A549 (cell line): ENCODE results near the gene KRTAP26-1. TPM values are rescaled to one million over a fixed set of nuclear protein-coding genes. Genes with fewer than 3 reads are reported as not detected.

ENCODE experiments used
- ATAC-seq, 2 experiments: fragments of 200-7000 bp in 1 of 2; fragments of >200 bp in 1 of 2; cut with Nextera tagmentation in 1 of 2; cut with Tn5 transposase in 1 of 2; 3 replicates each; pipeline versions ENCODE4 v1.8.0 to v1.9.1; 2018 to 2020; ENCODE audit warnings: mild to moderate bottlenecking in 1 of 2, moderate library complexity in 1 of 2
- CTCF ChIA-PET: fragments of 300-600 bp; sonication (Branson Sonifier 250); formaldehyde crosslinking; extraction: SDS; loops from one replicate; lab custom pipeline; 2021; ENCODE audit warnings: antibody characterized with exemption, inconsistent platforms; lab: Yijun Ruan, JAX
- POLR2A ChIA-PET: fragments of 350-600 bp; formaldehyde crosslinking; extraction: SDS; loops from one replicate; lab custom pipeline; 2021; ENCODE audit warnings: antibody characterized with exemption, inconsistent platforms; lab: Yijun Ruan, JAX
- DNase-seq, 2 experiments: peaks; one replicate each; pipeline versions ENCODE4 v3.0.0 to v3.0.0-alpha.2; 2011 to 2016; ENCODE audit warnings: low read depth in 1 of 2, low spot score in 1 of 2
- FAIRE-seq: peaks from 2 replicates; lab custom pipeline; 2011; peaks lifted over from hg19 to GRCh38; lab: Jason Lieb, UNC
- H3K27ac ChIP-seq, 2 experiments: fragments of >200 bp; sonication (Bioruptor Twin); formaldehyde crosslinking; 3 replicates each; pipeline ENCODE4 v1.5.1; 2016 to 2017
- H3K4me1 ChIP-seq: fragments of >200 bp; sonication (Bioruptor Twin); formaldehyde crosslinking; 3 replicates; pipeline ENCODE4 v1.6.1; 2016
- H3K4me2 ChIP-seq: fragments of >200 bp; sonication (Bioruptor Twin); formaldehyde crosslinking; 3 replicates; pipeline ENCODE4 v1.6.1; 2016
- H3K4me3 ChIP-seq: fragments of >200 bp; sonication (Bioruptor Twin); formaldehyde crosslinking; 3 replicates; pipeline ENCODE4 v1.5.1; 2016
- H3K9me3 ChIP-seq: fragments of >200 bp; sonication (Bioruptor Twin); formaldehyde crosslinking; 3 replicates; pipeline ENCODE4 v1.6.1; 2016
- BHLHE40 ChIP-seq: IDR thresholded peaks from 2 replicates; pipeline ENCODE4 v1.6.1; 2012; ENCODE audit warnings: low read depth, low read length, inconsistent platforms
- CBX2 ChIP-seq: fragments of 200-600 bp; sonication (generic); IDR thresholded peaks from 2 replicates; pipeline ENCODE4 v1.6.1; 2016; ENCODE audit warnings: low read depth, mild to moderate bottlenecking, borderline replicate concordance
- CEBPB ChIP-seq, 2 experiments: fragments of >200 bp in 1 of 2; sonication (Bioruptor Twin) in 1 of 2; formaldehyde crosslinking in 1 of 2; IDR thresholded peaks; 2 replicates each; pipeline ENCODE4 v1.6.1; 2012 to 2016
- CHD2 ChIP-seq: fragments of 150-350 bp; IDR thresholded peaks from 2 replicates; pipeline ENCODE4 v1.6.1; 2014; ENCODE audit warnings: low read length; ENCODE audit not compliant: partially characterized antibody
- CHD4 ChIP-seq: fragments of 200-600 bp; sonication (generic); IDR thresholded peaks from 2 replicates; pipeline ENCODE4 v1.6.1; 2016; ENCODE audit warnings: antibody characterized with exemption, mild to moderate bottlenecking, borderline replicate concordance
- EHF ChIP-seq: fragments of 250-450 bp; sonication (Bioruptor Pico); IDR thresholded peaks from 2 replicates; pipeline ENCODE4 v1.5.0; 2020; ENCODE audit warnings: mild to moderate bottlenecking
- EHMT2 ChIP-seq: fragments of 200-600 bp; sonication (generic); IDR thresholded peaks from 2 replicates; pipeline ENCODE4 v1.6.1; 2016; ENCODE audit warnings: antibody characterized with exemption, low read depth, mild to moderate bottlenecking, moderate library complexity
- ELK1 ChIP-seq: fragments of 150-350 bp; IDR thresholded peaks from 2 replicates; pipeline ENCODE4 v1.6.1; 2014; ENCODE audit warnings: low read depth, mild to moderate bottlenecking, low read length
- FOSB ChIP-seq: fragments of 250-450 bp; sonication (Bioruptor Pico); IDR thresholded peaks from 2 replicates; pipeline ENCODE4 v1.5.0; 2020; ENCODE audit warnings: mild to moderate bottlenecking, moderate library complexity
- FOXS1 ChIP-seq: fragments of 250-450 bp; sonication (Bioruptor Pico); IDR thresholded peaks from 2 replicates; pipeline ENCODE4 v1.5.0; 2020; ENCODE audit warnings: mild to moderate bottlenecking, moderate library complexity
- GATA3 ChIP-seq: IDR thresholded peaks from 2 replicates; pipeline ENCODE4 v1.6.1; 2012; ENCODE audit warnings: borderline replicate concordance
- HMGXB4 ChIP-seq: fragments of 250-450 bp; sonication (Bioruptor Pico); IDR thresholded peaks from 2 replicates; pipeline ENCODE4 v1.5.0; 2021; ENCODE audit warnings: mild to moderate bottlenecking, moderate library complexity, borderline replicate concordance
- HOXA7 ChIP-seq: fragments of 250-450 bp; sonication (Bioruptor Pico); IDR thresholded peaks from 2 replicates; pipeline ENCODE4 v1.5.0; 2020; ENCODE audit warnings: mild to moderate bottlenecking, moderate library complexity
- JUNB ChIP-seq: fragments of >200 bp; sonication (Bioruptor Twin); formaldehyde crosslinking; IDR thresholded peaks from 2 replicates; pipeline ENCODE4 v1.6.1; 2016
- KDM1A ChIP-seq: fragments of 200-600 bp; sonication (generic); IDR thresholded peaks from 2 replicates; pipeline ENCODE4 v1.6.1; 2016; ENCODE audit warnings: low read depth, mild to moderate bottlenecking
- MAFK ChIP-seq: fragments of 450-650 bp; IDR thresholded peaks from 2 replicates; pipeline ENCODE4 v1.6.1; 2014; ENCODE audit not compliant: partially characterized antibody
- MAX ChIP-seq: IDR thresholded peaks from 2 replicates; pipeline ENCODE4 v1.6.1; 2012
- MAZ ChIP-seq: fragments of 150-350 bp; IDR thresholded peaks from 2 replicates; pipeline ENCODE4 v1.6.1; 2014; ENCODE audit warnings: antibody characterized with exemption, low read depth, low read length, borderline replicate concordance
- NFE2L2 ChIP-seq: fragments of 150-350 bp; conservative IDR thresholded peaks from 2 replicates; pipeline ENCODE4 v1.6.1; 2014; ENCODE audit warnings: low read length
- PBX3 ChIP-seq: IDR thresholded peaks from 2 replicates; pipeline ENCODE4 v1.6.1; 2012
- PHF8 ChIP-seq: fragments of 200-600 bp; sonication (generic); IDR thresholded peaks from 2 replicates; pipeline ENCODE4 v1.6.1; 2016; ENCODE audit warnings: low read depth, mild to moderate bottlenecking, antibody characterized with exemption, moderate library complexity, borderline replicate concordance
- RARB ChIP-seq: fragments of 250-450 bp; sonication (Bioruptor Pico); IDR thresholded peaks from 2 replicates; pipeline ENCODE4 v1.8.0; 2021; ENCODE audit warnings: mild to moderate bottlenecking, moderate library complexity
- RCOR1 ChIP-seq: fragments of 150-350 bp; IDR thresholded peaks from 2 replicates; pipeline ENCODE4 v1.6.1; 2014; ENCODE audit warnings: antibody characterized with exemption, low read length, low read depth
- RNF2 ChIP-seq: fragments of 200-600 bp; sonication (generic); IDR thresholded peaks from 2 replicates; pipeline ENCODE4 v1.6.1; 2016; ENCODE audit warnings: low read depth, mild to moderate bottlenecking, antibody characterized with exemption, moderate library complexity, borderline replicate concordance
- ZFP36 ChIP-seq: fragments of 450-650 bp; IDR thresholded peaks from 2 replicates; pipeline ENCODE4 v1.6.1; 2014; ENCODE audit warnings: borderline replicate concordance; ENCODE audit not compliant: partially characterized antibody
- ZNF302 ChIP-seq: fragments of 250-450 bp; sonication (Bioruptor Pico); IDR thresholded peaks from 2 replicates; pipeline ENCODE4 v1.9.0; 2021; ENCODE audit warnings: inconsistent platforms, mild to moderate bottlenecking, moderate library complexity
- ZSCAN20 ChIP-seq: fragments of 250-450 bp; sonication (Bioruptor Pico); IDR thresholded peaks from 2 replicates; pipeline ENCODE4 v1.8.0; 2022; ENCODE audit warnings: mild to moderate bottlenecking, moderate library complexity
- WGBS: methylation state at CpG from one replicate; pipeline ENCODE4 v1.1.6; 2017; ENCODE audit errors: missing lambda C conversion rate; 5-methylcytosine and 5-hydroxymethylcytosine counted together
- polyA plus RNA-seq, 4 experiments: library from polyadenylated mRNA; depleted of rRNA in 3 of 4; stranded (reverse); fragments of >200 nt; fragmentation: RNase III in 1 of 4; extraction: RNeasy Plus Mini Kit Qiagen cat#74134 plus additional on column Dnase treatment in 1 of 4; gene quantifications; 2 replicates in 3 of 4; 3 replicates in 1 of 4; pipeline ENCODE4 v1.2.3, GENCODE V29; 2011 to 2017
- TF ChIP-seq, protein P1 (sequence below): fragments of >200 bp; sonication (Bioruptor Twin); formaldehyde crosslinking; IDR thresholded peaks from 2 replicates; pipeline ENCODE4 v1.6.1; 2016

KRTAP26-1 gene
- polyA plus RNA-seq, 2 of the 4 experiments (the other 2 are of a cell fraction), result not detected

GRCh38 chr21:30332681-30333080 is 12.6 kb upstream of the KRTAP26-1 start:
- WGBS, result 24% methylated on average over 2 of the region's 2 CpGs
- H3K9me3 ChIP-seq, result no peaks in the 10 kb centered on the region
- no peak overlapping the region for H3K4me2 ChIP-seq
- H3K4me1 ChIP-seq, result no peaks in the 10 kb centered on the region
- no peak overlapping the region for H3K4me3 ChIP-seq
- ChIA-PET CTCF (interaction anchor here (0.9 kb wide), 1 partner anchor 138 kb away, joined by 3 read pairs; no protein-coding TSS in a partner anchor), POLR2A (no interaction called here)
- FAIRE-seq (no peak), ATAC-seq (no peak), DNase-seq (no peak)
- TF ChIP-seq GATA3 (no peak), BHLHE40 (no peak), CBX2 (no peak)
- no peak overlapping the region for H3K27ac ChIP-seq

DNA sequence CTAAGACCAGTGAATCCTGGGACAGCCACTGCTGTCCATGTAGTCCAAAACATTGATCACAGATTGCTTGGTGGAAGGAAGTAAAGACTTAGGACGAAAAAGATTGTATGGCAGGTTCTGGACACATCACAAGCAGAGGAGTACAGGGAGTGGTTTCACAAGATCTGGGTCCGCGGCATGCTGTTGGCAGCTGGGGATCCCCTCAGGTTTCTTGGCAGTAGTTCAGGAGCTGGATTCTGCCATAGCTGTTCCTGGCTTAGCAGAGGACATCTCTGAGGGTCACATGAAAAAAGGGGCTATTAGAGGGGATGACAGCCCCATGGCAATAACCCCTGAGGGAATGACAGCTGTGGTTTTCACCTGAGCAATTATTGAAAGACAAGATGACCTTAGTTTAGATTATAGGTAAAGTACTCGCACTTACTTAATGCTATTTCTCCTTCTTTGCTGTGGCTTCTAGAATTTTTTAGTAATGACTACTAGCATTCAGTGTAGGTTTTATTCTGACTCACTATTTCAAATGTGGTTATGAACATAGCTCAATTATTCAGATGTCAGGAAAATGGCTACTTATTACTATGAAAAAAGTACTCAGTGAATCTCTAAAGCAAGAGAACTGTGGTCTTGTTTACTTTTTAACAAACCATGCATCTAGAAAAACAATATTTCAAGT is 9.2 kb upstream of the KRTAP26-1 start:
- ATAC-seq (no peak), DNase-seq (no peak), FAIRE-seq (no peak)
- Histone ChIP-seq H3K4me3 (no peak overlapping the region), H3K4me1 (no peaks in the 10 kb centered on the region), H3K4me2 (no peak overlapping the region), H3K9me3 (no peaks in the 10 kb centered on the region), H3K27ac (no peak overlapping the region)
- CTCF ChIA-PET, result no interaction called here
- 15% methylated on average over 4 of the region's 4 CpGs for WGBS
- TF ChIP-seq RCOR1 (no peak), MAFK (no peak), CHD4 (no peak), GATA3 (no peak), MAZ (no peak), KDM1A (no peak), CBX2 (no peak), ZSCAN20 (no peak), NFE2L2 (no peak), PHF8 (no peak), EHF (CRISPR knock-in tag) (no peak), FOSB (CRISPR knock-in tag) (no peak), FOXS1 (CRISPR knock-in tag) (no peak), HMGXB4 (CRISPR knock-in tag) (no peak), JUNB (no peak), CEBPB (IDR thresholded peaks at IDR 0.05) (no peak), PBX3 (no peak), EHMT2 (no peak), ZFP36 (no peak)
- TF ChIP-seq, protein P1, sequence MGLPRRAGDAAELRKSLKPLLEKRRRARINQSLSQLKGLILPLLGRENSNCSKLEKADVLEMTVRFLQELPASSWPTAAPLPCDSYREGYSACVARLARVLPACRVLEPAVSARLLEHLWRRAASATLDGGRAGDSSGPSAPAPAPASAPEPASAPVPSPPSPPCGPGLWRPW, result no peak
- POLR2A ChIA-PET, result no interaction called here

DNA sequence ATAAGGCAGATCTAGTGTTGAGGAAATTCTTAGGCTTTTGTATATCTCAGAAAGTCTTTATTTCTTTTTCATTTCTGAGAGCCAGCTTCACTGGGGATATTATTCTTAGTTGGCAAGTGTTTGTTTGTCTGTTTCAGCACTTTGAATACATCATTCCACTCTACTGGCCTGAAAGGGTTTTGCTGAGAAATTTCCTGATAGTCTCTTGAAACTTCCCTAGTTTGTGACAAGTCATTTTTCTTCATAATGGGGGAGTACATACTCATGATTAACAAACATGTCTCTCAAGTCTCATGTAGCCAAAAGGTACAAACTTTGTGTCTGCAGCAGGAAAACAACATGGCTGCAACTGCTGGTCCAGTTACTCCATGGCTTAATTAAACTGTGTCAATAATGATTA is 6.3 kb upstream of the KRTAP26-1 start:
- ATAC-seq (no peak), FAIRE-seq (no peak), DNase-seq (no peak)
- Histone ChIP-seq H3K27ac (no peak overlapping the region), H3K4me2 (no peak overlapping the region), H3K9me3 (no peaks in the 10 kb centered on the region), H3K4me1 (no peaks in the 10 kb centered on the region), H3K4me3 (no peak overlapping the region)
- ChIA-PET POLR2A (no interaction called here), CTCF (no interaction called here)
- TF ChIP-seq ZNF302 (CRISPR knock-in tag), result no peak
- TF ChIP-seq CBX2, result no peak
- TF ChIP-seq MAFK, result no peak
- no peak for TF ChIP-seq HOXA7 (CRISPR knock-in tag)
- TF ChIP-seq CHD2, result no peak
- TF ChIP-seq ELK1, result no peak
- no peak for TF ChIP-seq MAX
- TF ChIP-seq ZFP36, result no peak
- no peak for TF ChIP-seq ZSCAN20
- TF ChIP-seq RNF2, result no peak
- no peak for TF ChIP-seq RARB (CRISPR knock-in tag)
- TF ChIP-seq PHF8, result no peak
- no peak for TF ChIP-seq NFE2L2
